Measurements from ENCODE around the gene LRRC32. TPM values are rescaled to one million over a fixed set of nuclear protein-coding genes. Genes with fewer than 3 reads are reported as not detected.
A peak's percentile ranks its signal among the peaks of the same experiment; 100 is the strongest.

The LRRC32 gene
- total RNA-seq, 4 donors from 2014 or later: 18.7 to 222 (median 68.7) TPM

- ATAC-seq (ENCODE audit: low FRiP score) (no peak), DNase-seq (ENCODE audit: low spot score) (no peak)
- no peak for TF ChIP-seq CTCF (IDR thresholded peaks at IDR 0.05)
Observed at GRCh38 chr11:76692956-76693355, 22.4 kb upstream of the LRRC32 start.

GRCh38 chr11:76691655-76692054 is 21.1 kb upstream of the LRRC32 start:
- no peak for TF ChIP-seq CTCF (IDR thresholded peaks at IDR 0.05)
- ATAC-seq (ENCODE audit: low FRiP score): no peak
- DNase-seq (ENCODE audit: low spot score): no peak

GRCh38 chr11:76690736-76691135 is 20.2 kb upstream of the LRRC32 start:
- DNase-seq (ENCODE audit: low spot score) (no peak), ATAC-seq (ENCODE audit: low FRiP score) (peak; percentile 80)
- no peak for TF ChIP-seq CTCF (IDR thresholded peaks at IDR 0.05)

GRCh38 chr11:76689313-76690260 is 19.0 kb upstream of the LRRC32 start:
- no peak for DNase-seq (ENCODE audit: low spot score)
- no peak for TF ChIP-seq CTCF (IDR thresholded peaks at IDR 0.05)
- no peak for ATAC-seq (ENCODE audit: low FRiP score)

GRCh38 chr11:76688146-76688545 is 17.6 kb upstream of the LRRC32 start:
- ATAC-seq (ENCODE audit: low FRiP score) (no peak), DNase-seq (ENCODE audit: low spot score) (no peak)
- TF ChIP-seq CTCF (IDR thresholded peaks at IDR 0.05): no peak

- DNase-seq (ENCODE audit: low spot score): no peak
- no peak for TF ChIP-seq CTCF (IDR thresholded peaks at IDR 0.05)
- ATAC-seq (ENCODE audit: low FRiP score): no peak
Observed at GRCh38 chr11:76686261-76687079, 15.9 kb upstream of the LRRC32 start.
